HepG2 (cell line): Measurements from ENCODE around the gene ZCCHC3. TPM values are rescaled to one million over a fixed set of nuclear protein-coding genes. Genes with fewer than 3 reads are reported as not detected.

Experiments
- AGO2 ChIP-seq: fragments of 200-400 bp; formaldehyde crosslinking; optimal IDR thresholded peaks from 2 replicates; pipeline ENCODE3; 2017; ENCODE audit warnings: mild to moderate bottlenecking, low read depth, low read length, moderate library complexity
- BATF2 ChIP-seq: sonication (generic); formaldehyde crosslinking; IDR thresholded peaks from 2 replicates; pipeline ENCODE4 v1.8.0; 2022; ENCODE audit warnings: mild to moderate bottlenecking, missing genetic modification reagents, moderate library complexity
- EHMT2 ChIP-seq: fragments of 200-600 bp; sonication (generic); IDR thresholded peaks from 2 replicates; pipeline ENCODE4 v1.7.0; 2017; ENCODE audit warnings: antibody characterized with exemption, low read depth, low read length, borderline replicate concordance
- FLYWCH1 ChIP-seq: sonication (generic); formaldehyde crosslinking; IDR thresholded peaks from 2 replicates; pipeline ENCODE4 v1.8.1; 2023; ENCODE audit warnings: mild to moderate bottlenecking, missing genetic modification reagents
- FOXP1 ChIP-seq, 2 experiments: fragments of 450-650 bp in 1 of 2; IDR thresholded peaks; 2 replicates each; pipeline ENCODE4 v1.6.1; 2017 to 2018; ENCODE audit warnings: antibody characterized with exemption in 1 of 2
- JARID2 ChIP-seq: sonication (generic); formaldehyde crosslinking; IDR thresholded peaks from 2 replicates; pipeline ENCODE4 v1.8.1; 2023; ENCODE audit warnings: missing genetic modification reagents, inconsistent platforms; ENCODE audit not compliant: insufficient replicate concordance
- MLXIP ChIP-seq: sonication (generic); formaldehyde crosslinking; IDR thresholded peaks from 2 replicates; pipeline ENCODE4 v1.9.0; 2021; ENCODE audit warnings: missing genetic modification reagents, borderline replicate concordance
- PRDM15 ChIP-seq: sonication (generic); formaldehyde crosslinking; IDR thresholded peaks from 2 replicates; pipeline ENCODE4 v1.4.0; 2020; ENCODE audit warnings: missing genetic modification reagents
- SKI ChIP-seq: fragments of 450-650 bp; IDR thresholded peaks from one replicate; pipeline ENCODE4 v1.6.1; 2018; ENCODE audit warnings: mild to moderate bottlenecking; ENCODE audit not compliant: partially characterized antibody
- SOX6 ChIP-seq, 2 experiments: fragments of 450-650 bp in 1 of 2; sonication (generic) in 1 of 2; formaldehyde crosslinking in 1 of 2; IDR thresholded peaks; 2 replicates each; pipeline versions ENCODE4 v1.4.0 to v1.6.1; 2017 to 2020; ENCODE audit warnings: antibody characterized with exemption in 1 of 2, mild to moderate bottlenecking in 1 of 2, missing genetic modification reagents in 1 of 2
- SP140L ChIP-seq: sonication (generic); formaldehyde crosslinking; IDR thresholded peaks from 2 replicates; pipeline ENCODE4 v1.4.0; 2020; ENCODE audit warnings: missing genetic modification reagents, borderline replicate concordance
- SUZ12 ChIP-seq: fragments of 150-350 bp; IDR thresholded peaks from 2 replicates; pipeline ENCODE4 v1.6.1; 2014; ENCODE audit warnings: low read depth, low read length
- TARDBP ChIP-seq: sonication (generic); formaldehyde crosslinking; IDR thresholded peaks from 2 replicates; pipeline ENCODE4 v1.8.0; 2022; ENCODE audit warnings: mild to moderate bottlenecking, missing genetic modification reagents
- ZNF18 ChIP-seq: sonication (generic); formaldehyde crosslinking; IDR thresholded peaks from 2 replicates; pipeline ENCODE4 v1.8.0; 2022; ENCODE audit warnings: mild to moderate bottlenecking, missing genetic modification reagents; ENCODE audit not compliant: insufficient replicate concordance
- ZNF468 ChIP-seq: sonication (generic); formaldehyde crosslinking; IDR thresholded peaks from 2 replicates; pipeline ENCODE4 v1.8.0; 2022; ENCODE audit warnings: mild to moderate bottlenecking, moderate library complexity, missing genetic modification reagents
- ZNF567 ChIP-seq: sonication (generic); formaldehyde crosslinking; IDR thresholded peaks from 2 replicates; pipeline ENCODE4 v1.8.1; 2023; ENCODE audit warnings: mild to moderate bottlenecking, missing genetic modification reagents, borderline replicate concordance
- polyA plus RNA-seq, 8 experiments: library from polyadenylated mRNA; depleted of rRNA in 3 of 8; stranded (reverse) in 7 of 8; unstranded in 1 of 8; fragments of >200 nt; fragmentation: Illumina TruSeq in 4 of 8; extraction: Trizol in 4 of 8; gene quantifications; 2 replicates each; pipeline versions ENCODE4 v1.2.1 to v1.2.3, GENCODE V29; 2011 to 2016; ENCODE audit warnings: low read depth in 4 of 8, missing spikeins in 1 of 8, mixed read lengths in 1 of 8; ENCODE audit not compliant: insufficient read depth in 1 of 8
- total RNA-seq, 5 experiments: library from RNA; depleted of rRNA; stranded (reverse); fragments of >200 nt; fragmentation: Illumina TruSeq; extraction: Trizol; gene quantifications; 2 replicates each; pipeline ENCODE4 v1.2.3, GENCODE V29; 2016; ENCODE audit warnings: low read depth in 1 of 5
- TF ChIP-seq, protein P1 (sequence below): IDR thresholded peaks from 2 replicates; pipeline ENCODE4 v1.6.1; 2016; ENCODE audit warnings: low read depth, borderline replicate concordance
- TF ChIP-seq, protein P2 (sequence below): sonication (generic); formaldehyde crosslinking; IDR thresholded peaks from 2 replicates; pipeline ENCODE4 v1.5.0; 2020; ENCODE audit warnings: mild to moderate bottlenecking, low read depth, missing genetic modification reagents, borderline replicate concordance

ZCCHC3 gene
- total and polyA plus RNA-seq, 2 of the 13 experiments (the other 11 are each of a cell fraction or from before 2014, with no cell fraction given) = 46.6 to 63.0 TPM

DNA sequence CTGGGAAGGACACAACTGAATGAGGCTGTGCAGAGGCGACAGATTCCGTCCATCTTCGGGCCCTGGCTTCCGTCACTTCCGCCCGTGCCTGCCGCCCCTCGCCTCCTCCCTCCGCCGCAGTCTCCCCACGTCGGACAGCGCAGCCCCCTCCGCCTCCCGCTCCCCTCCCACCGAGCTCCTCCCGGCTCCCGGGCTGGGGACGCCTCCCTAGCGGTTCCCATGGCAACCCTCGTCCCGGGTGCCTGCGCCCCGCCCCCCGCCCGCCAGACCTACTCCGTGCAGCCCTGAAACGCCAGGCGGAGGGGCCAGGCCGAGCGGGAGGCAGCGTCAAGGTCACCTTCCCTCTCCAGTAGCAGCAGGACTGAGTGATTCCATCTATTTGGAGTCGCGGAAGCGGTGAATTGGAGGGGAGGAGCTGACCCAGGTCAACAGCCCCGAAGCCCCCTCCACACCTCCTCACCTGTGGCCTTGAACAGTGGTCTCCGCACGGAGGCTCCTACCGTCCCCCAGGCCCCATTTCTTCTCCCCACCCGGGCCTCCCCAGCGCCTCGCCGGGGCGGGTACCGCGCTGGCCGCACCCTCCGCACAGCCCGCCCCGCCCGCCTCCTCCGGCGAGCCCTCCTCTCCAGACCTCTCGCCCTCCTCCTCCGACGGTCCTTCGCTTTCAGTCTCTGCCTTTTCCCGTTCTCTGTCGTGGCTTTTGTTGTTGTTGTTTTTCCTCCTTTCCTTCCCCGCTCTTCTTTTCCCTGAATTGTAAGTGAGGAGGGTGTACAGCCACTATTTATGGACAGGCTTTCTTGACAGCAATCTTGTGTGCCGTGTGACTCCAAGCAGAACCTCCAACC is 50.5 kb downstream of the ZCCHC3 start (continued):
- peak; percentile 70 for TF ChIP-seq BATF2 (CRISPR knock-in tag)
- no peak for TF ChIP-seq MLXIP (CRISPR knock-in tag)
- TF ChIP-seq ZNF567 (CRISPR knock-in tag) = peak; percentile 84; the same call in 1 of the 2 replicates
- TF ChIP-seq AGO2 = peak; percentile 93
- TF ChIP-seq FLYWCH1 = no peak
- peak; percentile 91 for TF ChIP-seq PRDM15 (CRISPR knock-in tag)
- TF ChIP-seq ZNF18 (CRISPR knock-in tag) = peak; percentile 79
- TF ChIP-seq, protein P1, sequence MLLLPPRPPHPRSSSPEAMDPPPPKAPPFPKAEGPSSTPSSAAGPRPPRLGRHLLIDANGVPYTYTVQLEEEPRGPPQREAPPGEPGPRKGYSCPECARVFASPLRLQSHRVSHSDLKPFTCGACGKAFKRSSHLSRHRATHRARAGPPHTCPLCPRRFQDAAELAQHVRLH (CRISPR knock-in tag) = peak; percentile 95; the same call in 1 of the 2 replicates
- no peak for TF ChIP-seq SP140L
- peak; percentile 100 for TF ChIP-seq TARDBP (CRISPR knock-in tag)
- TF ChIP-seq JARID2 (CRISPR knock-in tag) = peak; percentile 82
- no peak for TF ChIP-seq SOX6 (IDR thresholded peaks at IDR 0.05)
- TF ChIP-seq SOX6 (CRISPR knock-in tag; IDR thresholded peaks at IDR 0.05) = peak; percentile 96
- TF ChIP-seq FOXP1 (IDR thresholded peaks at IDR 0.05) = no peak
- TF ChIP-seq FOXP1 (CRISPR knock-in tag; IDR thresholded peaks at IDR 0.05) = peak; percentile 82
- no peak for TF ChIP-seq ZNF468
- TF ChIP-seq SUZ12 = no peak
- peak; percentile 94 for TF ChIP-seq SKI
- no peak for TF ChIP-seq EHMT2
- TF ChIP-seq, protein P2, sequence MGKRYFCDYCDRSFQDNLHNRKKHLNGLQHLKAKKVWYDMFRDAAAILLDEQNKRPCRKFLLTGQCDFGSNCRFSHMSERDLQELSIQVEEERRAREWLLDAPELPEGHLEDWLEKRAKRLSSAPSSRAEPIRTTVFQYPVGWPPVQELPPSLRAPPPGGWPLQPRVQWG (CRISPR knock-in tag) = no peak
